ENCODE results near the gene LTBP2. TPM values are rescaled to one million over a fixed set of nuclear protein-coding genes. Genes with fewer than 3 reads are reported as not detected.

Gene LTBP2
- total and polyA plus RNA-seq, 2 of the 13 experiments (the other 11 are each of a cell fraction or from before 2014, with no cell fraction given), result 0.20 to 0.41 TPM

DNA sequence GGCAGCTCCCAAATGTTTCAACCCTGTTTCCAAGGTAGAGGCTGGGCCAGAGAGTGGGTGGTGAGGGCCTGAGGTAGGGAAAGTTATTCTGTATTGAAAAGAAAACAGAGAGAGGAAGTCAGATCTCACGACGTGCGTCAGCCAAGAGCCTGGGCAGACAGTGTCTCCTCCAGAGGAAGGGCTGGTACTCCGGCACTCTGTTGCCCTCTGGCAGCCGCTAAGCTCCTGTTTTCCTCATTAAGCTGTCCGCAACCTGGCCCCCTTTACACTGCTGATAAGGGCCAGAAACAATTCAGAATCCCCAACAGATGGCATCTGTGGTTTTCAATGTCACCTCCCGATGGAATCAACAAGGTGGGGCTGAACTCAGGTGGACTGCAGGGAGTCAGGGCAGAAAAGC, 26.0 kb upstream of the LTBP2 start:
- no peaks in the 10 kb centered on the region for H3K36me3 ChIP-seq (replicated peaks in 1 of 2; ENCODE audit: control insufficient read depth in 1 of 2, insufficient read depth in 2 of 2, low read length in 2 of 2)
- H3K4me1 ChIP-seq (ENCODE audit: insufficient read depth, low read length), result peaks cover 32% of the 10 kb centered on the region
- POLR2A ChIA-PET, result interaction anchor here (2.0 kb wide), 1 partner anchor 19 kb away, joined by 5 read pairs; no protein-coding TSS in a partner anchor
- TF ChIP-seq ZNF839 (CRISPR knock-in tag; IDR thresholded peaks at IDR 0.05; ENCODE audit: borderline replicate concordance), result no peak
- no peak for TF ChIP-seq NFRKB (IDR thresholded peaks at IDR 0.05)
- TF ChIP-seq, protein P1, sequence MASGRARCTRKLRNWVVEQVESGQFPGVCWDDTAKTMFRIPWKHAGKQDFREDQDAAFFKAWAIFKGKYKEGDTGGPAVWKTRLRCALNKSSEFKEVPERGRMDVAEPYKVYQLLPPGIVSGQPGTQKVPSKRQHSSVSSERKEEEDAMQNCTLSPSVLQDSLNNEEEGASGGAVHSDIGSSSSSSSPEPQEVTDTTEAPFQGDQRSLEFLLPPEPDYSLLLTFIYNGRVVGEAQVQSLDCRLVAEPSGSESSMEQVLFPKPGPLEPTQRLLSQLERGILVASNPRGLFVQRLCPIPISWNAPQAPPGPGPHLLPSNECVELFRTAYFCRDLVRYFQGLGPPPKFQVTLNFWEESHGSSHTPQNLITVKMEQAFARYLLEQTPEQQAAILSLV (CRISPR knock-in tag; IDR thresholded peaks at IDR 0.05; ENCODE audit: borderline replicate concordance), result no peak
- no peak for TF ChIP-seq ZNF484 (CRISPR knock-in tag; IDR thresholded peaks at IDR 0.05; ENCODE audit: borderline replicate concordance, low read depth)
- TF ChIP-seq PAWR (CRISPR knock-in tag; IDR thresholded peaks at IDR 0.05; ENCODE audit: borderline replicate concordance), result no peak
- TF ChIP-seq TSC22D2 (CRISPR knock-in tag; IDR thresholded peaks at IDR 0.05; ENCODE audit: borderline replicate concordance), result no peak
- no peak for TF ChIP-seq CAMTA2 (CRISPR knock-in tag; IDR thresholded peaks at IDR 0.05; ENCODE audit: borderline replicate concordance)
- TF ChIP-seq PRPF4 (IDR thresholded peaks at IDR 0.05; ENCODE audit: low read depth, low read length, poor library complexity, severe bottlenecking), result no peak
- TF ChIP-seq ZNF496 (CRISPR knock-in tag; IDR thresholded peaks at IDR 0.05; ENCODE audit: insufficient replicate concordance), result no peak
- WGBS (ENCODE audit: low lambda C conversion rate), result 27% methylated on average over 5 of the region's 7 CpGs
- intact Hi-C loops (cut with micrococcal nuclease; ENCODE audit: unreplicated experiment), result no loop called here
- H4K20me1 ChIP-seq (ENCODE audit: insufficient read depth, low read length), result no peaks in the 10 kb centered on the region
- H3K9ac ChIP-seq (ENCODE audit: insufficient read depth, low read depth, low read length), result no peak overlapping the region
- H3K4me2 ChIP-seq (ENCODE audit: low read depth, low read length), result no peak overlapping the region
- CTCF ChIA-PET (ENCODE audit: low intra/inter-chr PET ratio, low total read pairs), result no interaction called here
- ATAC-seq, result no peak
- no peaks in the 10 kb centered on the region; a peak in 1 of 5 replicates for H3K27me3 ChIP-seq (ENCODE audit: control insufficient read depth in 1 of 2, insufficient read depth in 2 of 2, low read length in 2 of 2)
- FAIRE-seq, result no peak
- DNase-seq (ENCODE audit: low spot score), result no peak
- no peak overlapping the region for H3K4me3 ChIP-seq (replicated peaks in 1 of 3; ENCODE audit: insufficient read depth in 1 of 3, low read depth in 2 of 3, low read length in 3 of 3)
- H3K9me3 ChIP-seq (ENCODE audit: low read length), result no peaks in the 10 kb centered on the region
- H3K79me2 ChIP-seq (ENCODE audit: insufficient read depth, low read length), result no peaks in the 10 kb centered on the region
- in situ Hi-C loops (cut with HindIII; ENCODE audit: extremely low pct_ligation_motif_present, low pct_unique_long_range_greater_than_20kb), result no loop called here
- BruUV-seq (replicated peaks), result no TSS peak
- H2AFZ ChIP-seq (ENCODE audit: low read length), result no peak overlapping the region
- no peak overlapping the region for H3K27ac ChIP-seq (ENCODE audit: extremely low read length, insufficient read depth, low read length)

Measured in HepG2 (cell line).